HepG2 (cell line): ENCODE data around the gene RSPH4A. TPM values are rescaled to one million over a fixed set of nuclear protein-coding genes. Genes with fewer than 3 reads are reported as not detected.

Source experiments
- ATAC-seq: fragments of 200-7000 bp; cut with Tn5 transposase; 3 replicates; pipeline ENCODE4 v1.9.1; 2020; ENCODE audit warnings: mild to moderate bottlenecking, moderate library complexity
- BruUV-seq: library from RNA; stranded (reverse); fragments of 400-500 nt; replicated peaks from 2 replicates; lab custom pipeline; 2021; lab: Mats Ljungman, UMichigan
- CTCF ChIA-PET: fragments of 300-600 bp; formaldehyde crosslinking; extraction: SDS; loops from one replicate; lab custom pipeline; 2021; ENCODE audit warnings: low total read pairs, inconsistent platforms, low intra/inter-chr PET ratio; lab: Yijun Ruan, JAX
- POLR2A ChIA-PET: fragments of 350-600 bp; sonication (Branson Sonifier 250); formaldehyde crosslinking; loops from one replicate; lab custom pipeline; 2020; ENCODE audit warnings: antibody characterized with exemption, inconsistent platforms; lab: Yijun Ruan, JAX
- DNase-seq: peaks from one replicate; pipeline ENCODE4 v3.0.0-alpha.2; 2015; ENCODE audit warnings: low spot score
- FAIRE-seq: peaks from 3 replicates; lab custom pipeline; 2011; peaks lifted over from hg19 to GRCh38; lab: Jason Lieb, UNC
- H2AFZ ChIP-seq: one replicate; pipeline ENCODE4 v1.6.1; 2011; ENCODE audit warnings: low read length, inconsistent platforms
- H3K27ac ChIP-seq: fragments of 300-600 bp; 3 replicates; pipeline ENCODE4 v1.8.0; 2011; ENCODE audit warnings: mixed run types, mild to moderate bottlenecking, mixed read lengths, low read length, inconsistent platforms; ENCODE audit not compliant: insufficient read depth; ENCODE audit errors: extremely low read length
- H3K27me3 ChIP-seq, 2 experiments: fragments of 200-600 bp in 1 of 2; 2 replicates in 1 of 2; 3 replicates in 1 of 2; pipeline versions ENCODE4 v1.6.0 to v1.8.0; 2011; ENCODE audit warnings: low read length in 2 of 2, mild to moderate bottlenecking in 2 of 2, moderate library complexity in 2 of 2, inconsistent platforms in 1 of 2; ENCODE audit not compliant: insufficient read depth in 2 of 2, control insufficient read depth in 1 of 2
- H3K36me3 ChIP-seq, 2 experiments: fragments of 200-600 bp in 1 of 2; replicated peaks in 1 of 2; 2 replicates in 1 of 2; 3 replicates in 1 of 2; pipeline versions ENCODE4 v1.5.1 to v1.8.0; 2011; ENCODE audit warnings: low read length in 2 of 2, inconsistent platforms in 1 of 2; ENCODE audit not compliant: insufficient read depth in 2 of 2, control insufficient read depth in 1 of 2
- H3K4me1 ChIP-seq: 2 replicates; pipeline ENCODE4 v1.5.1; 2012; ENCODE audit warnings: low read length, inconsistent platforms; ENCODE audit not compliant: insufficient read depth
- H3K4me2 ChIP-seq: 2 replicates; pipeline ENCODE4 v1.6.0; 2011; ENCODE audit warnings: low read depth, low read length, inconsistent platforms
- H3K4me3 ChIP-seq, 3 experiments: fragments of 200-600 bp in 1 of 3; sonication (generic), shearing (Covaris generic) in 1 of 3; replicated peaks in 1 of 3; 2 replicates each; pipeline ENCODE4 v1.5.1; 2011 to 2016; ENCODE audit warnings: low read length in 3 of 3, inconsistent platforms in 2 of 3, low read depth in 2 of 3, mild to moderate bottlenecking in 2 of 3, control low read depth in 1 of 3, mixed read lengths in 1 of 3; ENCODE audit not compliant: insufficient read depth in 1 of 3
- H3K79me2 ChIP-seq: one replicate; pipeline ENCODE4 v1.6.1; 2011; ENCODE audit warnings: low read length, inconsistent platforms; ENCODE audit not compliant: insufficient read depth
- H3K9ac ChIP-seq: 2 replicates; pipeline ENCODE4 v1.6.0; 2011; ENCODE audit warnings: mild to moderate bottlenecking, low read depth, low read length, inconsistent platforms; ENCODE audit not compliant: insufficient read depth
- H3K9me3 ChIP-seq: 2 replicates; pipeline ENCODE4 v1.5.1; 2012; ENCODE audit warnings: mild to moderate bottlenecking, low read length
- H4K20me1 ChIP-seq: 2 replicates; pipeline ENCODE4 v1.6.0; 2011; ENCODE audit warnings: inconsistent platforms, mild to moderate bottlenecking, low read length, moderate library complexity; ENCODE audit not compliant: insufficient read depth
- CREB1 ChIP-seq, 2 experiments: fragments of 450-650 bp in 1 of 2; IDR thresholded peaks; 2 replicates each; pipeline ENCODE4 v1.6.1; 2016 to 2017; ENCODE audit warnings: control low read depth in 1 of 2, mild to moderate bottlenecking in 1 of 2, missing compliant biosample characterization in 1 of 2, missing genetic modification characterization in 1 of 2
- FLYWCH1 ChIP-seq: sonication (generic); formaldehyde crosslinking; IDR thresholded peaks from 2 replicates; pipeline ENCODE4 v1.8.1; 2023; ENCODE audit warnings: mild to moderate bottlenecking, missing genetic modification reagents
- FOXM1 ChIP-seq: sonication (generic); formaldehyde crosslinking; IDR thresholded peaks from 2 replicates; pipeline ENCODE4 v1.5.0; 2020; ENCODE audit warnings: missing genetic modification reagents
- HIVEP1 ChIP-seq: sonication (generic); formaldehyde crosslinking; IDR thresholded peaks from 2 replicates; pipeline ENCODE4 v1.4.0; 2020; ENCODE audit warnings: mild to moderate bottlenecking, missing genetic modification reagents
- JUNB ChIP-seq: sonication (generic); formaldehyde crosslinking; IDR thresholded peaks from 2 replicates; pipeline ENCODE4 v1.8.0; 2022; ENCODE audit warnings: missing genetic modification reagents, mild to moderate bottlenecking, borderline replicate concordance
- KDM3A ChIP-seq: IDR thresholded peaks from 2 replicates; pipeline ENCODE4 v1.6.1; 2018; ENCODE audit warnings: low read depth, missing compliant biosample characterization
- MLLT10 ChIP-seq: sonication (generic); formaldehyde crosslinking; IDR thresholded peaks from 2 replicates; pipeline ENCODE4 v1.4.0; 2020; ENCODE audit warnings: missing genetic modification reagents
- SALL1 ChIP-seq: sonication (generic); formaldehyde crosslinking; IDR thresholded peaks from 2 replicates; pipeline ENCODE4 v1.8.0; 2022; ENCODE audit warnings: mild to moderate bottlenecking, missing genetic modification reagents
- SAP130 ChIP-seq: IDR thresholded peaks from 2 replicates; pipeline ENCODE4 v1.6.1; 2016; ENCODE audit warnings: low read depth
- TGIF2 ChIP-seq: IDR thresholded peaks from 2 replicates; pipeline ENCODE4 v1.6.1; 2016; ENCODE audit warnings: control low read depth, missing compliant biosample characterization
- ZFP1 ChIP-seq: IDR thresholded peaks from 2 replicates; pipeline ENCODE4 v1.6.1; 2016
- ZNF24 ChIP-seq: fragments of 450-650 bp; IDR thresholded peaks from 2 replicates; pipeline ENCODE4 v1.6.1; 2017; ENCODE audit warnings: antibody characterized with exemption, mild to moderate bottlenecking
- ZNF3 ChIP-seq: IDR thresholded peaks from 2 replicates; pipeline ENCODE4 v1.7.0; 2017; ENCODE audit warnings: inconsistent platforms
- ZNF441 ChIP-seq: sonication (generic); formaldehyde crosslinking; IDR thresholded peaks from 2 replicates; pipeline ENCODE4 v1.7.0; 2021; ENCODE audit warnings: missing genetic modification reagents, borderline replicate concordance
- ZNF7 ChIP-seq: IDR thresholded peaks from 2 replicates; pipeline ENCODE4 v1.6.1; 2016; ENCODE audit warnings: missing biosample characterization, missing genetic modification reagents
- ZSCAN9 ChIP-seq: IDR thresholded peaks from 2 replicates; pipeline ENCODE4 v1.6.1; 2016; ENCODE audit warnings: borderline replicate concordance
- WGBS: methylation state at CpG from one replicate; pipeline ENCODE4 v1.1.6; 2017; ENCODE audit warnings: low lambda C conversion rate; 5-methylcytosine and 5-hydroxymethylcytosine counted together
- in situ Hi-C: cut with HindIII; loops from 2 replicates; pipeline ENCODE4 v1.10.0; 2017; ENCODE audit warnings: low pct_unique_long_range_greater_than_20kb; ENCODE audit not compliant: extremely low pct_ligation_motif_present
- intact Hi-C: fragments of 100-400 bp; cut with micrococcal nuclease; formaldehyde crosslinking; loops from one replicate; pipeline ENCODE4 v1.10.0; 2022; ENCODE audit not compliant: unreplicated experiment
- polyA plus RNA-seq, 8 experiments: library from polyadenylated mRNA; depleted of rRNA in 3 of 8; stranded (reverse) in 7 of 8; unstranded in 1 of 8; fragments of >200 nt; fragmentation: Illumina TruSeq in 4 of 8; extraction: Trizol in 4 of 8; gene quantifications; 2 replicates each; pipeline versions ENCODE4 v1.2.1 to v1.2.3, GENCODE V29; 2011 to 2016; ENCODE audit warnings: low read depth in 4 of 8, missing spikeins in 1 of 8, mixed read lengths in 1 of 8; ENCODE audit not compliant: insufficient read depth in 1 of 8
- total RNA-seq, 5 experiments: library from RNA; depleted of rRNA; stranded (reverse); fragments of >200 nt; fragmentation: Illumina TruSeq; extraction: Trizol; gene quantifications; 2 replicates each; pipeline ENCODE4 v1.2.3, GENCODE V29; 2016; ENCODE audit warnings: low read depth in 1 of 5
- TF ChIP-seq, protein P1 (sequence below): sonication (generic); formaldehyde crosslinking; IDR thresholded peaks from 2 replicates; pipeline ENCODE4 v1.5.1; 2020; ENCODE audit warnings: mild to moderate bottlenecking, missing genetic modification reagents, moderate library complexity

Gene RSPH4A
- total and polyA plus RNA-seq, 2 of the 13 experiments (the other 11 are each of a cell fraction or from before 2014, with no cell fraction given), result 0.24 to 0.40 TPM

DNA sequence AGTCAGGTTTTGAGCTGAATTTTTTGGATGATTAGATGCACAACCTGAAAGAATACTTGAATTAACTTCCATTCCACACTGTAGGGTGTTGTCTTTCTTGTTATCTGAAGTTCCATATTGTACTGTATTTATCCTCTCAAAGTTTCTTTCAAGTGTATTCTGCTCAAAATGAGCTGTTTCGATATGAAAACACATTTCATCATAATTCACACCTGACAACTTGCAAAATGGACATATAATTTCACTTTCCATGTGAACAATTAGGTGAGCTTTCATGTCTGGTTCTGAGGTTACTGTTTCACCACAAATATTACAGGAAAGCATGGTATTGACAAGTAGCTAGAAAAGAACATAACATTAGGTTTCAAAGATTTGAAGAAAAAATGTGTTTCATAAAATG, 50.6 kb downstream of the RSPH4A start:
- POLR2A ChIA-PET, result no interaction called here
- H3K9me3 ChIP-seq, result no peaks in the 10 kb centered on the region
- no peak overlapping the region for H3K27ac ChIP-seq
- DNase-seq (no peak), FAIRE-seq (no peak), ATAC-seq (no peak)
- no peaks in the 10 kb centered on the region for H3K36me3 ChIP-seq
- peaks cover 67% of the 10 kb centered on the region for H3K79me2 ChIP-seq
- intact Hi-C loops (loop anchor here (5.0 kb wide), 1 partner anchor 35 kb away; no protein-coding TSS in a partner anchor), in situ Hi-C loops (loop anchor here (25.0 kb wide), 1 partner anchor 380 kb away; the partner anchor contains the start of gene TSPYL1)
- peak overlapping the region; percentile 19 to 94 (median 24); a peak in 5 of 6 replicates for H3K4me3 ChIP-seq
- CTCF ChIA-PET, result no interaction called here
- WGBS, result 41% methylated on average over 1 of the region's 1 CpG
- peaks cover 48% of the 10 kb centered on the region for H3K4me1 ChIP-seq
- peak overlapping the region; percentile 83 for H3K9ac ChIP-seq
- TF ChIP-seq ZNF3 (CRISPR knock-in tag) (no peak), SAP130 (CRISPR knock-in tag) (0 out of 2 replicates have a peak, but pooled peaks have one; percentile 17)
- peaks cover 0 to 6% of the 10 kb centered on the region in 2 experiments; a peak in 1 of 5 replicates for H3K27me3 ChIP-seq
- no peaks in the 10 kb centered on the region for H4K20me1 ChIP-seq
- no TSS peak for BruUV-seq
- no peak overlapping the region for H2AFZ ChIP-seq
- peak overlapping the region; percentile 93 for H3K4me2 ChIP-seq

- H3K36me3 ChIP-seq, result no peaks in the 10 kb centered on the region
- no peaks in the 10 kb centered on the region for H3K9me3 ChIP-seq
- intact Hi-C loops, result loop anchor here (1.0 to 5.0 kb wide), 2 partner anchors 14 to 35 kb away; partner anchors contain the start of gene KPNA5
- POLR2A ChIA-PET, result interaction anchor here (1.1 to 1.3 kb wide), 3 partner anchors 11 to 96 kb away, joined by 3 to 7 read pairs (median 5); partner anchors contain the start of genes KPNA5 and RWDD1
- H2AFZ ChIP-seq, result no peak overlapping the region
- peaks cover 2 to 13% of the 10 kb centered on the region in 2 experiments; a peak in 3 of 5 replicates for H3K27me3 ChIP-seq
- no TSS peak for BruUV-seq
- peaks cover 41% of the 10 kb centered on the region for H3K4me1 ChIP-seq
- WGBS, result 22% methylated on average over 3 of the region's 3 CpGs
- in situ Hi-C loops, result loop anchor here (25.0 kb wide), 1 partner anchor 380 kb away; the partner anchor contains the start of gene TSPYL1
- CTCF ChIA-PET, result no interaction called here
- peak overlapping the region; percentile 66 for H3K27ac ChIP-seq
- H3K9ac ChIP-seq, result peak overlapping the region; percentile 83
- no peaks in the 10 kb centered on the region for H4K20me1 ChIP-seq
- ATAC-seq (no peak), DNase-seq (no peak), FAIRE-seq (no peak)
- H3K4me3 ChIP-seq, result peak overlapping the region; percentile 91 to 100 (median 94)
- H3K4me2 ChIP-seq, result peak overlapping the region; percentile 93
- H3K79me2 ChIP-seq, result peaks cover 59% of the 10 kb centered on the region
- TF ChIP-seq ZNF441 (no peak), ZNF7 (CRISPR knock-in tag) (no peak), ZNF24 (no peak), HIVEP1 (CRISPR knock-in tag) (no peak), SALL1 (no peak), JUNB (CRISPR knock-in tag) (no peak), ZSCAN9 (CRISPR knock-in tag) (no peak), TGIF2 (CRISPR knock-in tag) (no peak), FOXM1 (CRISPR knock-in tag) (no peak), ZFP1 (no peak), KDM3A (CRISPR knock-in tag) (no peak), MLLT10 (CRISPR knock-in tag) (no peak), FLYWCH1 (no peak), CREB1 (IDR thresholded peaks at IDR 0.05) (no peak), CREB1 (CRISPR knock-in tag; IDR thresholded peaks at IDR 0.05) (0 out of 2 replicates have a peak, but pooled peaks have one; percentile 22)
- TF ChIP-seq, protein P1, sequence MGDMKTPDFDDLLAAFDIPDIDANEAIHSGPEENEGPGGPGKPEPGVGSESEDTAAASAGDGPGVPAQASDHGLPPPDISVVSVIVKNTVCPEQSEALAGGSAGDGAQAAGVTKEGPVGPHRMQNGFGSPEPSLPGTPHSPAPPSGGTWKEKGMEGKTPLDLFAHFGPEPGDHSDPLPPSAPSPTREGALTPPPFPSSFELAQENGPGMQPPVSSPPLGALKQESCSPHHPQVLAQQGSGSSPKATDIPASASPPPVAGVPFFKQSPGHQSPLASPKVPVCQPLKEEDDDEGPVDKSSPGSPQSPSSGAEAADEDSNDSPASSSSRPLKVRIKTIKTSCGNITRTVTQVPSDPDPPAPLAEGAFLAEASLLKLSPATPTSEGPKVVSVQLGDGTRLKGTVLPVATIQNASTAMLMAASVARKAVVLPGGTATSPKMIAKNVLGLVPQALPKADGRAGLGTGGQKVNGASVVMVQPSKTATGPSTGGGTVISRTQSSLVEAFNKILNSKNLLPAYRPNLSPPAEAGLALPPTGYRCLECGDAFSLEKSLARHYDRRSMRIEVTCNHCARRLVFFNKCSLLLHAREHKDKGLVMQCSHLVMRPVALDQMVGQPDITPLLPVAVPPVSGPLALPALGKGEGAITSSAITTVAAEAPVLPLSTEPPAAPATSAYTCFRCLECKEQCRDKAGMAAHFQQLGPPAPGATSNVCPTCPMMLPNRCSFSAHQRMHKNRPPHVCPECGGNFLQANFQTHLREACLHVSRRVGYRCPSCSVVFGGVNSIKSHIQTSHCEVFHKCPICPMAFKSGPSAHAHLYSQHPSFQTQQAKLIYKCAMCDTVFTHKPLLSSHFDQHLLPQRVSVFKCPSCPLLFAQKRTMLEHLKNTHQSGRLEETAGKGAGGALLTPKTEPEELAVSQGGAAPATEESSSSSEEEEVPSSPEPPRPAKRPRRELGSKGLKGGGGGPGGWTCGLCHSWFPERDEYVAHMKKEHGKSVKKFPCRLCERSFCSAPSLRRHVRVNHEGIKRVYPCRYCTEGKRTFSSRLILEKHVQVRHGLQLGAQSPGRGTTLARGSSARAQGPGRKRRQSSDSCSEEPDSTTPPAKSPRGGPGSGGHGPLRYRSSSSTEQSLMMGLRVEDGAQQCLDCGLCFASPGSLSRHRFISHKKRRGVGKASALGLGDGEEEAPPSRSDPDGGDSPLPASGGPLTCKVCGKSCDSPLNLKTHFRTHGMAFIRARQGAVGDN (CRISPR knock-in tag), result no peak
Measured at GRCh38 chr6:116667623-116668022, 51.3 kb downstream of the RSPH4A start.
